Thyroid gland (tissue), 4 donors: ENCODE data around the gene ACYP2. TPM values are rescaled to one million over a fixed set of nuclear protein-coding genes. Genes with fewer than 3 reads are reported as not detected.

Experiments
- DNase-seq, 2 donors: peaks; one replicate each; pipeline ENCODE4 v3.0.0-alpha.2; 2019
- H3K27ac ChIP-seq, 3 donors: fragments of 200-600 bp; sonication (generic); 1 replicate in 2 of 3; 2 replicates in 1 of 3; pipeline ENCODE4 v1.5.1; 2016 to 2019; ENCODE audit warnings: mild to moderate bottlenecking in 1 of 3, moderate library complexity in 1 of 3
- H3K27me3 ChIP-seq: fragments of 200-600 bp; sonication (generic); one replicate; pipeline ENCODE4 v1.5.1; 2019
- H3K36me3 ChIP-seq, 2 donors: fragments of 200-600 bp; sonication (generic); one replicate each; pipeline ENCODE4 v1.5.1; 2016 to 2019
- H3K4me1 ChIP-seq, 2 donors: fragments of 200-600 bp; sonication (generic); one replicate each; pipeline ENCODE4 v1.5.1; 2017 to 2019
- H3K4me3 ChIP-seq, 3 donors: fragments of 200-600 bp; sonication (generic); replicated peaks in 1 of 3; 1 replicate in 2 of 3; 2 replicates in 1 of 3; pipeline ENCODE4 v1.5.1; 2016; ENCODE audit warnings: mild to moderate bottlenecking in 1 of 3
- H3K9me3 ChIP-seq: fragments of 200-600 bp; sonication (generic); one replicate; pipeline ENCODE4 v1.5.1; 2017
- CTCF ChIP-seq, 6 experiments: fragments of 200-600 bp in 3 of 6; fragments of 450-650 bp in 3 of 6; sonication (generic) in 3 of 6; IDR thresholded peaks; one replicate each; pipeline ENCODE4 v1.5.1; 2016 to 2019; ENCODE audit warnings: antibody characterized with exemption in 6 of 6, mild to moderate bottlenecking in 2 of 6, inconsistent platforms in 1 of 6, moderate library complexity in 1 of 6
- POLR2A ChIP-seq, 2 donors: fragments of 450-650 bp; IDR thresholded peaks; one replicate each; pipeline ENCODE4 v1.6.1; 2017; ENCODE audit warnings: antibody characterized with exemption in 2 of 2, mild to moderate bottlenecking in 2 of 2, moderate library complexity in 1 of 2
- WGBS, 2 donors: methylation state at CpG; one replicate each; pipeline ENCODE4 v1.1.5; 2017; 5-methylcytosine and 5-hydroxymethylcytosine counted together
- intact Hi-C: fragments of 100-400 bp; cut with DNase I; formaldehyde crosslinking; loops from one replicate; pipeline ENCODE4 v1.15.1; 2023
- total RNA-seq, 4 donors: library from RNA; depleted of rRNA; stranded (reverse); fragments of >200 nt; gene quantifications; one replicate each; pipeline ENCODE4 v1.2.3, GENCODE V29; 2016

The ACYP2 gene
- total RNA-seq, 4 donors from 2014 or later: 14.1 to 29.2 (median 26.2) TPM

- Histone ChIP-seq H3K4me3 (no peak overlapping the region), H3K36me3 (no peaks in the 10 kb centered on the region), H3K27me3 (no peaks in the 10 kb centered on the region), H3K4me1 (peaks cover 4 to 9% of the 10 kb centered on the region in 2 donors), H3K9me3 (no peaks in the 10 kb centered on the region), H3K27ac (no peak overlapping the region)
- DNase-seq: no peak
- intact Hi-C loops: no loop called here
- no peak for TF ChIP-seq POLR2A (IDR thresholded peaks at IDR 0.05)
- no peak for TF ChIP-seq CTCF (IDR thresholded peaks at IDR 0.05)
These were observed 188.2 kb downstream of the ACYP2 start for GRCh38 chr2:54303631-54304030.

- TF ChIP-seq CTCF (IDR thresholded peaks at IDR 0.05) (no peak), POLR2A (IDR thresholded peaks at IDR 0.05) (no peak)
- Histone ChIP-seq H3K4me3 (no peak overlapping the region), H3K27ac (no peak overlapping the region), H3K36me3 (no peaks in the 10 kb centered on the region), H3K4me1 (peaks cover 4 to 9% of the 10 kb centered on the region in 2 donors), H3K9me3 (no peaks in the 10 kb centered on the region), H3K27me3 (no peaks in the 10 kb centered on the region)
- no peak for DNase-seq
- WGBS, 2 donors: 85 to 92% methylated on average over 3 of the region's 3 CpGs
- intact Hi-C loops: no loop called here
These were observed 191.1 kb downstream of the ACYP2 start for GRCh38 chr2:54306556-54306955.

GRCh38 chr2:54308186-54308585 lies 192.8 kb downstream of the ACYP2 start:
- no peak for DNase-seq
- Histone ChIP-seq H3K4me1 (peaks cover 4 to 9% of the 10 kb centered on the region in 2 donors), H3K4me3 (no peak overlapping the region), H3K27me3 (no peaks in the 10 kb centered on the region), H3K36me3 (no peaks in the 10 kb centered on the region), H3K9me3 (no peaks in the 10 kb centered on the region), H3K27ac (no peak overlapping the region)
- 67 to 81% methylated on average over 6 of the region's 6 CpGs for WGBS, 2 donors
- intact Hi-C loops: no loop called here
- no peak for TF ChIP-seq POLR2A (IDR thresholded peaks at IDR 0.05)
- no peak for TF ChIP-seq CTCF (IDR thresholded peaks at IDR 0.05)

GRCh38 chr2:54308782-54309181 lies 193.4 kb downstream of the ACYP2 start:
- TF ChIP-seq POLR2A (IDR thresholded peaks at IDR 0.05) (no peak), CTCF (IDR thresholded peaks at IDR 0.05) (no peak)
- no peak for DNase-seq
- Histone ChIP-seq H3K9me3 (no peaks in the 10 kb centered on the region), H3K27me3 (no peaks in the 10 kb centered on the region), H3K4me1 (peaks cover 3 to 9% of the 10 kb centered on the region in 2 donors), H3K36me3 (no peaks in the 10 kb centered on the region), H3K27ac (no peak overlapping the region), H3K4me3 (no peak overlapping the region)
- 82 to 89% methylated on average over 2 of the region's 2 CpGs for WGBS, 2 donors
- intact Hi-C loops: no loop called here

GRCh38 chr2:54310311-54310710 lies 194.9 kb downstream of the ACYP2 start:
- H3K4me3 ChIP-seq: no peak overlapping the region
- no peak overlapping the region for H3K27ac ChIP-seq
- H3K9me3 ChIP-seq: no peaks in the 10 kb centered on the region
- H3K4me1 ChIP-seq: no peaks in the 10 kb centered on the region
- no peaks in the 10 kb centered on the region for H3K27me3 ChIP-seq
- no peaks in the 10 kb centered on the region for H3K36me3 ChIP-seq
- no peak for DNase-seq
- intact Hi-C loops: no loop called here
- TF ChIP-seq CTCF (IDR thresholded peaks at IDR 0.05) (no peak), POLR2A (IDR thresholded peaks at IDR 0.05) (no peak)
- WGBS, 2 donors: 87 to 91% methylated on average over 3 of the region's 3 CpGs
